ENCODE data around the gene RAD52. TPM values are rescaled to one million over a fixed set of nuclear protein-coding genes. Genes with fewer than 3 reads are reported as not detected.

Gene RAD52
- 25.5 and 26.9 TPM in 2 replicates for polyA plus RNA-seq
- polyA minus RNA-seq, result 20.3 and 21.9 TPM in 2 replicates

DNA sequence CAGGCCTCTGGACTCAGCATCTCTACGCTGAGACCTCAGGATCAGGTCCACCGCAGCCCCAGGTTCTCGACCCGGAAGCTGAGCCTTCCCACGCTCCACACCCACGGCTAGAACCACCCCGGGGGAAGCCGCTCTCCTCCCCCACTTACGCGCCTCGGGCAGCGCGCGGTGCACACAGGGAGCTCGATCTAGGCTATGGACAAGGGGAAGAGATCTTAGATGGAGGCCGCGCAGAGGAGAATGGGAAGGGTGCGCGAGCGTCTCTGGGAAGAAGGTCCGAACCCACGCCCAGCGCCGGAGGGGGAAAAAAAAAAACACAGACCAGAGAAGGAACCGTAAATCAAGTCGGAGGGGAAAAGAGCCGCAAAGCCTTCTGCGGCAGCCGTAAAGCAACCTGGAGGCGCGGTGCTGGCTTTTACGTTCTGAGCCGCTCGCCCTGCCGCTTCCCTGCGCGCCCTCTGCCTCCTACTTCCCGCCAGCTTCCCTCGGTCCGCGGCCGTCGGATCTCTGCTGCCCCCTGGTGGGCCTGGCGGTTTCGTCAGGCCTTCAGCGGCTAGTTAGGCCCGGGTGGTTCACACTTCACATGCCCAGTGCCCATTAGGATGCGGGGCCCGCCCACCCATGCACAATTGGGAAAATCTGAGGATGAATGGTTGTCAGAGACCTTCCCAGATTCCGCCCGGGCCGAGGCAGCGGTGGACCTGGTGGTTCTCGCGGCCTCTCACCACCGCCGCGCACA, at the start of gene RAD52:
RAD52 (minus strand) TSS at position 242 of the 739 bp plus-strand sequence. CDS start 16,636 bp downstream, outside the sequence.
- Histone ChIP-seq H3K79me2 (replicated peaks; ENCODE audit: insufficient read depth, low read length) (peaks cover 20% of the 10 kb centered on the region), H3K36me3 (ENCODE audit: insufficient read depth, low read length) (no peaks in the 10 kb centered on the region), H3K27ac (ENCODE audit: low read length) (peak within 1 kb of the TSS; percentile 96), H3K9me3 (ENCODE audit: low read length) (no peaks in the 10 kb centered on the region), H3K9me2 (ENCODE audit: insufficient read depth, low read length) (no peaks in the 10 kb centered on the region), H3K4me3 (ENCODE audit: low read length) (peak within 1 kb of the TSS; percentile 94), H3K4me2 (ENCODE audit: low read length) (peak within 1 kb of the TSS; percentile 19), H3K9ac (ENCODE audit: low read length) (peak within 1 kb of the TSS; percentile 93), H3F3A (ENCODE audit: insufficient read depth, low read length, poor library complexity, severe bottlenecking) (peaks cover 9% of the 10 kb centered on the region), H2AFZ (ENCODE audit: low read depth, low read length) (peak within 1 kb of the TSS; percentile 94), H3K27me3 (ENCODE audit: insufficient read depth, low read depth, low read length) (no peaks in the 10 kb centered on the region), H4K20me1 (ENCODE audit: insufficient read depth) (no peaks in the 10 kb centered on the region)
- TF ChIP-seq, protein P1, sequence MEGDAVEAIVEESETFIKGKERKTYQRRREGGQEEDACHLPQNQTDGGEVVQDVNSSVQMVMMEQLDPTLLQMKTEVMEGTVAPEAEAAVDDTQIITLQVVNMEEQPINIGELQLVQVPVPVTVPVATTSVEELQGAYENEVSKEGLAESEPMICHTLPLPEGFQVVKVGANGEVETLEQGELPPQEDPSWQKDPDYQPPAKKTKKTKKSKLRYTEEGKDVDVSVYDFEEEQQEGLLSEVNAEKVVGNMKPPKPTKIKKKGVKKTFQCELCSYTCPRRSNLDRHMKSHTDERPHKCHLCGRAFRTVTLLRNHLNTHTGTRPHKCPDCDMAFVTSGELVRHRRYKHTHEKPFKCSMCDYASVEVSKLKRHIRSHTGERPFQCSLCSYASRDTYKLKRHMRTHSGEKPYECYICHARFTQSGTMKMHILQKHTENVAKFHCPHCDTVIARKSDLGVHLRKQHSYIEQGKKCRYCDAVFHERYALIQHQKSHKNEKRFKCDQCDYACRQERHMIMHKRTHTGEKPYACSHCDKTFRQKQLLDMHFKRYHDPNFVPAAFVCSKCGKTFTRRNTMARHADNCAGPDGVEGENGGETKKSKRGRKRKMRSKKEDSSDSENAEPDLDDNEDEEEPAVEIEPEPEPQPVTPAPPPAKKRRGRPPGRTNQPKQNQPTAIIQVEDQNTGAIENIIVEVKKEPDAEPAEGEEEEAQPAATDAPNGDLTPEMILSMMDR (IDR thresholded peaks at IDR 0.05; ENCODE audit: poor library complexity, severe bottlenecking), result peak; percentile 100
- TF ChIP-seq POLR2AphosphoS5 (IDR thresholded peaks at IDR 0.05) (peak; percentile 93), RAD21 (conservative IDR thresholded peaks at IDR 0.05) (peak; percentile 92), EP300 (conservative IDR thresholded peaks at IDR 0.05; ENCODE audit: poor library complexity, severe bottlenecking) (peak; percentile 49), SMC3 (conservative IDR thresholded peaks at IDR 0.05; ENCODE audit: poor library complexity) (peak; percentile 97), EZH2 (IDR thresholded peaks at IDR 0.05; ENCODE audit: borderline replicate concordance, insufficient read depth, low read length, poor library complexity, severe bottlenecking) (no peak), MXI1 (conservative IDR thresholded peaks at IDR 0.05; ENCODE audit: poor library complexity, severe bottlenecking) (peak; percentile 87), TAF1 (IDR thresholded peaks at IDR 0.05; ENCODE audit: low read depth) (peak; percentile 78)
- TF ChIP-seq, protein P2, sequence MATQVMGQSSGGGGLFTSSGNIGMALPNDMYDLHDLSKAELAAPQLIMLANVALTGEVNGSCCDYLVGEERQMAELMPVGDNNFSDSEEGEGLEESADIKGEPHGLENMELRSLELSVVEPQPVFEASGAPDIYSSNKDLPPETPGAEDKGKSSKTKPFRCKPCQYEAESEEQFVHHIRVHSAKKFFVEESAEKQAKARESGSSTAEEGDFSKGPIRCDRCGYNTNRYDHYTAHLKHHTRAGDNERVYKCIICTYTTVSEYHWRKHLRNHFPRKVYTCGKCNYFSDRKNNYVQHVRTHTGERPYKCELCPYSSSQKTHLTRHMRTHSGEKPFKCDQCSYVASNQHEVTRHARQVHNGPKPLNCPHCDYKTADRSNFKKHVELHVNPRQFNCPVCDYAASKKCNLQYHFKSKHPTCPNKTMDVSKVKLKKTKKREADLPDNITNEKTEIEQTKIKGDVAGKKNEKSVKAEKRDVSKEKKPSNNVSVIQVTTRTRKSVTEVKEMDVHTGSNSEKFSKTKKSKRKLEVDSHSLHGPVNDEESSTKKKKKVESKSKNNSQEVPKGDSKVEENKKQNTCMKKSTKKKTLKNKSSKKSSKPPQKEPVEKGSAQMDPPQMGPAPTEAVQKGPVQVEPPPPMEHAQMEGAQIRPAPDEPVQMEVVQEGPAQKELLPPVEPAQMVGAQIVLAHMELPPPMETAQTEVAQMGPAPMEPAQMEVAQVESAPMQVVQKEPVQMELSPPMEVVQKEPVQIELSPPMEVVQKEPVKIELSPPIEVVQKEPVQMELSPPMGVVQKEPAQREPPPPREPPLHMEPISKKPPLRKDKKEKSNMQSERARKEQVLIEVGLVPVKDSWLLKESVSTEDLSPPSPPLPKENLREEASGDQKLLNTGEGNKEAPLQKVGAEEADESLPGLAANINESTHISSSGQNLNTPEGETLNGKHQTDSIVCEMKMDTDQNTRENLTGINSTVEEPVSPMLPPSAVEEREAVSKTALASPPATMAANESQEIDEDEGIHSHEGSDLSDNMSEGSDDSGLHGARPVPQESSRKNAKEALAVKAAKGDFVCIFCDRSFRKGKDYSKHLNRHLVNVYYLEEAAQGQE (IDR thresholded peaks at IDR 0.05; ENCODE audit: borderline replicate concordance), result peak; percentile 85

DNA sequence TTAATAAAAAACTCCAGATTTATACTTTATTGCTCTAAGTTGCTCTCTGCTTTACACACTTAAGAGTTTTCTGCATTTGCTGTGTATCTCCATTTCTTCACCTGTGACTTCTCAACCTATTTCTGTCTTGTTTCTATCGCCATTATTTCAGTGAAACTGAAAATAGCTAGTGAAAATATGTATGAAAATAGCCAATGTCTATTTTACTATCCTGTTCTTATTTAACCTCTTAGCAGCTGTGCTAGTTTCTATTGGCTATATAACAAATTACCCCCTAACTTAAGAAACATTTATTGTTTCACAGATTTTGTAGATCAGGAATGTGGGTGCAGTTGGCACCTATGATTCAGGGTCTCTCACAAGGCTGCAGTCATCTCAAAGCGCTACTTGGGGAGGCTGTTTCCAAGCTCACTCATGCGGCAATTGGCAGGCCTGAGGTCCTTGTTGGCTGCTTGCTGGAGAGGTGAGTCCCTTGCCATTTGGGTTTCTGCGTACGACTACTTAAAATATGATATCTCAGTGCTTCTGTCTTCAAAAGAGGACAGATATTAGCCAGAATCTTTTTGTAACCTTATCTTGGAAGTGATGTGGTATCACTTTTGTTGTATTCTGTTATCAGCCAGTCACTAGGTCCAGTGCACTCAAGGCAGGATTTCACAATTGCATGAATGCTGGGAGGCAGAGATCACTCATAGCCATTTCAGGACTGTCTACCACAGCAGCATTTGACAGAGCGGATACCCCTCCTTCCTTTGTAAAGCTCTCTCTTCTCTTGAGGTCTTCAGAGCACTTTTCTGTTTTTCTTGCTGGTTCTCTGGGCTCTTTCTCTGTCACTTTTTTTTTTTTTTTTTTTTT, 48.8 kb upstream of the RAD52 start:
- H3K36me3 ChIP-seq (ENCODE audit: insufficient read depth, low read length), result peaks cover 4% of the 10 kb centered on the region
- no peaks in the 10 kb centered on the region for H3K9me3 ChIP-seq (ENCODE audit: low read length)
- no peak for TF ChIP-seq SMC3 (conservative IDR thresholded peaks at IDR 0.05; ENCODE audit: poor library complexity)
- TF ChIP-seq RAD21 (conservative IDR thresholded peaks at IDR 0.05), result no peak
- no peak for TF ChIP-seq EP300 (conservative IDR thresholded peaks at IDR 0.05; ENCODE audit: poor library complexity, severe bottlenecking)
- no peak for TF ChIP-seq TAF1 (IDR thresholded peaks at IDR 0.05; ENCODE audit: low read depth)
- no peak for TF ChIP-seq MXI1 (conservative IDR thresholded peaks at IDR 0.05; ENCODE audit: poor library complexity, severe bottlenecking)
- TF ChIP-seq, protein P1 (IDR thresholded peaks at IDR 0.05; ENCODE audit: poor library complexity, severe bottlenecking), result no peak
- TF ChIP-seq EZH2 (IDR thresholded peaks at IDR 0.05; ENCODE audit: borderline replicate concordance, insufficient read depth, low read length, poor library complexity, severe bottlenecking), result no peak
- TF ChIP-seq POLR2AphosphoS5 (IDR thresholded peaks at IDR 0.05), result no peak
- TF ChIP-seq, protein P2 (IDR thresholded peaks at IDR 0.05; ENCODE audit: borderline replicate concordance), result no peak
- H3K9ac ChIP-seq (ENCODE audit: low read length), result no peak overlapping the region
- H3K4me2 ChIP-seq (ENCODE audit: low read length), result no peak overlapping the region
- H3K27me3 ChIP-seq (ENCODE audit: insufficient read depth, low read depth, low read length), result no peaks in the 10 kb centered on the region
- no peak overlapping the region for H2AFZ ChIP-seq (ENCODE audit: low read depth, low read length)
- H3K27ac ChIP-seq (ENCODE audit: low read length), result no peak overlapping the region
- H3K9me2 ChIP-seq (ENCODE audit: insufficient read depth, low read length), result no peaks in the 10 kb centered on the region
- no peaks in the 10 kb centered on the region for H3F3A ChIP-seq (ENCODE audit: insufficient read depth, low read length, poor library complexity, severe bottlenecking)
- no peaks in the 10 kb centered on the region for H4K20me1 ChIP-seq (ENCODE audit: insufficient read depth)
- H3K4me3 ChIP-seq (ENCODE audit: low read length), result no peak overlapping the region
- H3K79me2 ChIP-seq (replicated peaks; ENCODE audit: insufficient read depth, low read length), result peaks cover 32% of the 10 kb centered on the region

Data from neural cell (in vitro differentiated cells).